GM19240 (cell line): Measurements from ENCODE around the gene CFAP97D1.
"Not testable (repeated sequence)": the region's sequence is repeated elsewhere in the genome, so short reads cannot be mapped to it uniquely, and the experiment has no call there.

Experiments used
- DNase-seq: peaks from one replicate; pipeline ENCODE4 v3.0.0; 2011; ENCODE audit warnings: low spot score; ENCODE audit not compliant: insufficient read length

Gene CFAP97D1

DNA sequence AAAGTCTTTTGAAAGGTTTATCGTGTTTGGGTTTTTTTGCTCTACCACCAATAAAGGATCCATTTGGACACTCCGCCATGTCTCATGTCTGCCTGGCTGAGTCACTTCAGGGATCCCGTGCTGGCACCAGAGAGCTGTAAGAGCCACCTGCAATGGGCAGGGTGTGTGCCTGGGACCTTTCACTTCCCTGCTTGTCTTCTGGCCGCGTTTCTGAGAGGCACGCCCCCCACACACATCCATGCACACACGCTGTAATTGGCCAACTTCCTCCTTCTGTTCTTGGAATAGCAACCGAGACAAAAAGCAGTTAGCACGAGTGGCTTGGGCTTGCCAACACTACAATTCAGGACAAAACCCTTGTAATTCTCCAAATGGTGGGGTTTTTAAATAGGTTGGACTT is 11.9 kb upstream of the CFAP97D1 start:
- no peak for DNase-seq

- no peak for DNase-seq
Measured at GRCh38 chr17:43768943-43769342, 11.3 kb upstream of the CFAP97D1 start.

DNA sequence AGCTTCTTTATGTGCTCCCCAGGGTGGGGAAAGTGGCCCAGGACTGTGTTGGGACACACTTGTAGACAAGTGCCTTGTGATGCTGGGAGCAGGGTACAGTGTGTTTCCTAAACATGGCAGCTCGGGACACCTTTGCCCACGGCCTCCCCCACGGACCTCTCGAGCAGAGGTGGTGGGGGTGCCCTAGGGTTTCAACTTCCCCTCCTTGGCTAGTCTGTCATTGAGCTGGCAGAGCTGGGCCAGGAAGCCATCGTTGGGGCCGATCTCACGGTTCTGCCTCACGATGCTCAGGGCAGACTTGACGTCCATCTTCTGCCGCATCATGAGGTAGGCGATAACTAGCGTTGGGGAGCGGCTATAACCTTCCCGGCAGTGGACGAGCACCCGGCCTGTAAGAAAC is 10.8 kb upstream of the CFAP97D1 start:
- DNase-seq: no peak

DNA sequence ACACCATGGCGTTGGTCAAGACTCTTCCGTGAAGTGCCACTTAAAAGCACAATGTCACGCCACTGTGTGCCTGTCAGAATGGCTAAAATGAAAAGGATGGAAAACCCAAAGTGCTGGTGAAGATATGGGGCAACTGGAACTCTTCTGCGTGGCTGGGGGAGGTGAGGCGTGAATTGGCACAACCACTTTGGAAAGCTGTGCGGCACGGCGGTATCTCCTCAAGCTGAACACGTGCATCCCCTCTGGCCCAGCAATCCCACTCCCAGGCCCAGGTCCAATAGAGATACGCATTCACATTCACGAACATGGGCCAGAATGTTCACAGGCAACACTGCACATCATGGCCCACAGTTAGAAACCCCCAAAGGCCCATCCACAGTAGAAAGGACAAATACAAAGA is 10.4 kb upstream of the CFAP97D1 start:
- no peak for DNase-seq

DNA sequence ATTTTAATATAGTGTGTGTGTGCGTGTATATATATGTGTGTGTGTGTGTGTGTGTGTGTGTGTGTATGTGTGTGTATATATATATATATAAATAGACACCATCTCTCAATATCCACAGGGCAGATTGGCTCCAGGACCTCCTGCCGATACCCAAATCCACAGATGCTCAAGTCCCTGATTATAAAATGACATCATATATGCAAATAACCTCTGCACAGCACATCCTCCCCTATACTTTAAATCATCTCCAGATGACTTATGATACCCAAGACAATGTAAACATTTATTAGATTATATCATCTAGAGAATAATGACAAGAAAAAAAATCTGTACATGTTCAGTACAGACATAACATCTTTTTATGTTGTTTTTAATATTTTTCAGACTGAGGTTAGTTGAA is 9.3 kb upstream of the CFAP97D1 start:
- no peak for DNase-seq

DNA sequence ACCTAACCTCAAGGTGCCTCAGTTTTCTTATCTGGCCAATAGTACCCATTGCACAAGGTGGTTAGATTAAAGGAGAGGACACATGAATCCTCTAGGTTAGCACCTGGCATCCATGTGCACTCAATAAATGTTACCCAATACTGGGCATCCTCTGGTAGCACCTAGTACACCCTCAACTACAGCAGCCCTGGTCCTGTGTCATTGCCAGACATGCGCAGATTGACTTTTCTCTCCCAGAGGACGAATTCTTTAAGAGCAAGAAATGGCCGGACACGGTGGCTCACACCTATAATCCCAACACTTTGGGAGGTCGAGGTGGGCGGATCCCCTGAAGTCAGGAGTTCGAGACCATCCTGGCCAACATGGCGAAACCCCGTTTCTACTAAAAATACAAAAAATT is 8.8 kb upstream of the CFAP97D1 start:
- no peak for DNase-seq

DNA sequence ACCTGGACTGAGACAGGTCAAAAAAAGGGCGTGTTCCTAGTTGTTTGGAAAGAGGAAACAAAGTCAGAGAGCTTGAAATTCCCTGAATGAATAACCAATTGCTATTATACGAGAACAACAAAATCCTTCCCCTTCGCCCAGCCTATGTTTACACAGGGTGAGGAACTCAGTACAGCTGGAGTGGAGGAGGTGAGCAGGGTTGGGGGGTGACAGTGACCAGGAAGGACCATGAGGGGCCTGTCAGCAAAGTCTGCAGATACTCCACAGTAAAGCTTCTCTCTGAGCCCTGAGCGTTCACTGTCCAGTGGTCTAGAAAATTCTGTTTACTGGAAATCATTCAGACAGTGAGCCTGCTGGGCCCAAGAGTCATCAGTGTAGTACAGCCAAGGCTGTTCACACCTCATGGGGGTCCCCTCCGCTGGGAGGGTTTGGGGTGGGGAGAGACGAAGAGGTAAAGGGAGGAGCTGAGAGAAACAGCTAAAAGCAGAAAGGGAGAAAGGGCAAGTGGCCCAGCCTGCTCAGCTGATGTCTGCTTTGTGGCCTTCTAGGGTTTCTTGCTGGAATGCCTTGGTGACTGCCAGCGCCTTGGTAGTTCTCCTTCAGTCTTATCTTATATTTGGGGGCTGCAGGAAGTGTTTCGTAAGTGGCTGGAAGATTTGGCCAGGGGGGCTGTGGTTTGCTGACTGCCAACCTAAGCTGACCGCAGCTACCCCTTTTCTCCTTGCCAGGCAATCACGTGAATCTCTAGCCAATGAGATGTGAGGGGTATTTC is 7.2 kb upstream of the CFAP97D1 start:
- no peak for DNase-seq

GRCh38 chr17:43774304-43775250 is 5.7 kb upstream of the CFAP97D1 start:
- DNase-seq: no peak

- DNase-seq: peak; percentile 84
Measured at GRCh38 chr17:43778337-43779144, 1.7 kb upstream of the CFAP97D1 start, which contains the start of gene DUSP3. Gene DUSP3 (minus strand): TSS chr17:43778977. CDS start chr17:43778924, 53 bp downstream.

- no peak for DNase-seq
Measured at GRCh38 chr17:43779145-43780125, 800 bp upstream of the CFAP97D1 start.

DNA sequence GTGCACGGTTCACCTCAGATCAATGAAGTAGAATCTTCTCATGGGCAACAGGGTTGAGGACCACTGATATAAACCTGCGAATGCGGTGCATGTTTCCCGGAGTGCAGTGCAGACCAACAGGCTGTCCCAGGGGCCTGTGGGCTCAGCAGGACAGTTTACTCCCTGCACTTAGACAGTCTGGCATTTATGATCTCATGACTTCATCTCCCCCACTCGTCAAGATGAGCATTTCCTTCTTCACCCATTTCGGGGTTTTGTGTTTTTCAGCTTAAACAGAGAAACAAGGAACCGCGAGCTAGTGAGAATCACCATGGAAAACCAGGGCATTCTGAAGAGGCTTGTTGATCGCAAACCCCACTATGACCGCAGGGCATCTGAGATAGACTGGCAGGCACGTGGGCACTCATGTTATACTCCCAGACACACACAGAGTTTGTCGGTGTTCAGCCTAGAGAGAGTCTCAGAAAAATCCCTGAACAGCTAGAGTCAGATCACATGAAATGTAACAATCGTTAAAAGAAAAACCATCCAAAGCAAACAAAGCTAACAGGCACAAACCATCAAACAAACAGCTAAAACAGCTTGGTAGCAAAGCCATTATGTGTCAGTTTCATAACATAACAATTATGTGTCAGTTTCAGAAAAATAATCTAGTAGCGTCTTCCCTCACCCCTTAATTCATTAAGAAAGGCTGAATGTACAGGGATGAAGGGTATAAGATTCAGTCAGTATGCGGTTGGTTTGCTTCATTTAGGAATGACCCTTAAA is 2.9 kb downstream of the CFAP97D1 start:
- DNase-seq: no peak

DNA sequence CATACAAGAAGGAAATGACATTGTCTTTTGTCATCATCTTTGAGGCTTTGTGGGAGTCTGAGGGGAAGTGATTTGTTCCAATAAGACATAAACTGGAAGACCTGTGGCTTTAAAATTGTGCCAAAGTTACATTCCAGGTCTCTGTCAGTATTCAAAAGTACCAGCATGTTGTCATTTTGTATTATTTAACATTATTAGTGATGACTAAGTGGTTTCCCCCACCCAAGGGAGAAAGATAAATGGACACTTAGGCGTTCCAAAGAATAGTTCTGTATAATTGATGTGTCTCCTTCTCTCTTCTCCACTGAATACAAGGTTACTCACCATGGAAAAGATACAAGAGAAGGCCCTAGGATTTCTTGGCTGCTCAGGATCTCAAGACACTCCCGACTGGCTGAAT is 3.8 kb downstream of the CFAP97D1 start:
- no peak for DNase-seq

DNA sequence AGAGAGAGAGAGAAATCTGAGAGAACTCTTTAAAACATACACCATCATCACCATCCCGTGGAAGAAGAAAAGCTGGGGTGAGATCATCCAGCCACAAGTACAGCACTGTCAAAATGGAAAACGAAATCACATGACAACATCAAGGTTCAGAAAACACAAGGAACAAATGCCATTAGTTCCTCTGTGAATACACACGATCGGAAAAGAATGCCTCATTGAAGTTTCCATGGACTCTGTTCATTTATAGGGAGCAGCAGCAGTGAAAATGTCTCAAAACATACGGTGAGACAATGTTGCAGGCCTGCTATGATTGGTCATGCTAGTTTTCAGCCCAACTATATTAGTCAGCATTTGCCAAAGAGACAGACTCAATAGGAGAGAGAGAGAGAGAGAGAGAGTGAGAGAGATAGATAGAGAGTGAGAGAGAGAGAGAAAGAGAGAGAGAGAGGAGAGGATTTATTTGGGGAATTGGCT is 4.4 kb downstream of the CFAP97D1 start:
- DNase-seq: no peak

GRCh38 chr17:43787728-43788127 is 7.5 kb downstream of the CFAP97D1 start:
- no peak for DNase-seq

GRCh38 chr17:43788540-43788939 is 8.3 kb downstream of the CFAP97D1 start:
- DNase-seq: no peak

DNA sequence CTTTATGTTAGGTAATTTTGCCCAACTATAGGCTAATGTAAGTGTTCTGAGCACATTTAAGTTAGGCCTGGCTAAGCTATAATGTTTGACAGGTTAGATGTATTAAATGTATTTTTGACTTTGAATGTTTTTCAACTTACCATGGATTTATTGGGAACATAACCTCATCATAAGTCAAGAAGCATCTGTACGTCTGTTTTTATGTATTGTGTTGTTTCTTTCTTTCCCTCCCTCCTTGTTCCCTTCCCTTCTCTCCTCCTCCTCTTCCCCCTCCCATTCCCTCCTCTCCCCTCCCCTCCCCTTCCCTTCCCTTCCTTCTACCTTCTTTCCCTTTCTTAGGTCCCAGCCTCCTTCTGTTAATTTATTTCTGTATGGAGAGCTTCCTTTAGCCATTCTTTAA is 9.2 kb downstream of the CFAP97D1 start:
- DNase-seq: no peak

DNA sequence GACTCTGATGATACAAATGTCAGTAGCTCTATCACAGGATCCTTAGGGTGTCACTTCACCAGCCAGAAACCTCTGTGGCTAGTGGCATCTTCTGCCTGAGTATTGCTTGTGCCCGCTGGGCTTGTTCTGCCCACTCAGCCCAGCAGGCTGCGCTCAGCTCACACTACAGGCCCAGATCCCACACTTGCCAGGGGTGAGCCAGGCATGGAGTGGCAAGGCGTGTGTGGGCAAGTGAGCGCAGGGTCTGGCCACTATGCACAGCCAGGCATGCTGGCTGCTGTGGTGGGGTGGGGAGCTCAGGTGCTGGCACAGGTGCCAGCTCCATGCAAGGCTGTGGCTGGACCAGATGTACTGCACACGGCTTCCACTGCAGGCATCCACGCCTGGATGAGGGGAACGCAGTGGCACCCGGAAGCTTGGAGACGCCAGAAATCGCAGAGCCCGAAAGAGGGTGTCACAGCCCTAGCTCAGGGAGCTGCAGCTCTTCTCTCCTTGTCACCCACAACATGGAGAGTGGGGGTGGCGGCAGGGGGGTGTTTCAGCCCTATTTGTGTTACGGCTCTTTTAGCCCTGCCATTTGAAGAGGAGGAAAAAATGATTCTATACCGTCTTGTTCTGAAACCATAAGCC is 10.2 kb downstream of the CFAP97D1 start:
- no peak for DNase-seq

GRCh38 chr17:43791589-43791988 is 11.4 kb downstream of the CFAP97D1 start:
- no peak for DNase-seq

DNA sequence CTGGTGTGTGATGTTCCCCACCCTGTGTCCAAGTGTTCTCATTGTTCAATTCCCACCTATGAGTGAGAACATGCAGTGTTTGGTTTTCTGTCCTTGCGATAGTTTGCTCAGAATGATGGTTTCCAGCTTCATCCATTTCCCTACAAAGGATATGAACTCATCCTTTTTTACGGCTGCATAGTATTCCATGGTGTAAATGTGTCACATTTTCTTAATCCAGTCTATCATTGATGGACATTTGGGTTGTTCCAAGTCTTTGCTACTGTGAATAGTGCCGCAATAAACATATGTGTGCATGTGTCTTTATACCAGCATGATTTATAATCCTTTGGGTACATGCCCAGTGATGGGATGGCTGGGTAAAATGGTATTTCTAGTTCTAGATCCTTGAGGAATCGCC is 12.4 kb downstream of the CFAP97D1 start:
- DNase-seq: not testable (repeated sequence)
